Caco-2 (cell line): ENCODE data around the gene KRTAP12-4. TPM values are rescaled to one million over a fixed set of nuclear protein-coding genes. Genes with fewer than 3 reads are reported as not detected.
"Not testable (repeated sequence)": the region's sequence is repeated elsewhere in the genome, so short reads cannot be mapped to it uniquely, and the experiment has no call there.

ENCODE experiments used
- BruUV-seq: library from RNA; stranded (reverse); fragments of 400-500 nt; replicated peaks from 2 replicates; lab custom pipeline; 2021; lab: Mats Ljungman, UMichigan
- CTCF ChIA-PET: fragments of 300-600 bp; sonication (Branson Sonifier 250); formaldehyde crosslinking; loops from one replicate; lab custom pipeline; 2022; ENCODE audit warnings: antibody characterized with exemption; lab: Charles Lee
- POLR2A ChIA-PET: fragments of 300-600 bp; sonication (Branson Sonifier 250); formaldehyde crosslinking; loops from one replicate; lab custom pipeline; 2022; ENCODE audit warnings: antibody characterized with exemption; lab: Charles Lee
- DNase-seq, 2 experiments: peaks; one replicate each; pipeline versions ENCODE4 v3.0.0 to v3.0.0-alpha.2; 2020 to 2022
- H3K27me3 ChIP-seq: replicated peaks from 2 replicates; pipeline ENCODE4 v1.6.0; 2011; ENCODE audit warnings: low read length; ENCODE audit not compliant: control insufficient read depth, insufficient read depth
- H3K36me3 ChIP-seq: 2 replicates; pipeline ENCODE4 v1.5.1; 2011; ENCODE audit warnings: low read length; ENCODE audit not compliant: control insufficient read depth, insufficient read depth
- H3K4me1 ChIP-seq: fragments of 250-450 bp; sonication (Bioruptor Pico); 2 replicates; pipeline ENCODE4 v1.5.1; 2020; ENCODE audit warnings: mild to moderate bottlenecking
- H3K4me3 ChIP-seq: 2 replicates; pipeline ENCODE4 v1.5.1; 2011; ENCODE audit warnings: low read depth, mild to moderate bottlenecking, control low read depth, low read length
- H3K9me3 ChIP-seq: fragments of 250-450 bp; sonication (Bioruptor Pico); 2 replicates; pipeline ENCODE4 v1.5.1; 2020; ENCODE audit warnings: mild to moderate bottlenecking, moderate library complexity
- H3K27ac Mint-ChIP-seq: one replicate; pipeline ENCODE4 v1.8.0; 2022; ENCODE audit warnings: mixed read lengths; ENCODE audit not compliant: unreplicated experiment
- H3K27me3 Mint-ChIP-seq: one replicate; pipeline ENCODE4 v1.8.0; 2022; ENCODE audit warnings: mixed read lengths; ENCODE audit not compliant: insufficient read depth, unreplicated experiment
- H3K36me3 Mint-ChIP-seq: one replicate; pipeline ENCODE4 v1.8.0; 2022; ENCODE audit warnings: mild to moderate bottlenecking, mixed read lengths; ENCODE audit not compliant: insufficient read depth, unreplicated experiment
- H3K4me1 Mint-ChIP-seq: one replicate; pipeline ENCODE4 v1.8.0; 2022; ENCODE audit warnings: low read depth, mixed read lengths; ENCODE audit not compliant: unreplicated experiment
- H3K4me3 Mint-ChIP-seq: one replicate; pipeline ENCODE4 v1.8.0; 2022; ENCODE audit warnings: mild to moderate bottlenecking, moderate library complexity, mixed read lengths; ENCODE audit not compliant: unreplicated experiment
- H3K9me3 Mint-ChIP-seq: one replicate; pipeline ENCODE4 v1.8.0; 2022; ENCODE audit warnings: mixed read lengths; ENCODE audit not compliant: unreplicated experiment
- intact Hi-C: fragments of 100-400 bp; cut with micrococcal nuclease; formaldehyde crosslinking; loops from one replicate; pipeline ENCODE4 v1.10.0; 2022; ENCODE audit not compliant: unreplicated experiment
- total RNA-seq: library from RNA; stranded (reverse); gene quantifications from 2 replicates; pipeline ENCODE4 v1.2.3, GENCODE V29; 2022
- TF ChIP-seq, protein P1 (sequence below), 2 experiments: fragments of 200-600 bp in 1 of 2; IDR thresholded peaks; 1 replicate in 1 of 2; 2 replicates in 1 of 2; pipeline versions ENCODE4 v1.5.1 to v1.8.0; 2011 to 2022; ENCODE audit warnings: antibody characterized with exemption in 1 of 2, control low read depth in 1 of 2, inconsistent platforms in 1 of 2, low read depth in 1 of 2, low read length in 1 of 2, mild to moderate bottlenecking in 1 of 2, moderate library complexity in 1 of 2; ENCODE audit not compliant: insufficient read depth in 1 of 2, severe bottlenecking in 1 of 2, unreplicated experiment in 1 of 2

Gene KRTAP12-4
- total RNA-seq, 1 experiment from 2014 or later: not detected

DNA sequence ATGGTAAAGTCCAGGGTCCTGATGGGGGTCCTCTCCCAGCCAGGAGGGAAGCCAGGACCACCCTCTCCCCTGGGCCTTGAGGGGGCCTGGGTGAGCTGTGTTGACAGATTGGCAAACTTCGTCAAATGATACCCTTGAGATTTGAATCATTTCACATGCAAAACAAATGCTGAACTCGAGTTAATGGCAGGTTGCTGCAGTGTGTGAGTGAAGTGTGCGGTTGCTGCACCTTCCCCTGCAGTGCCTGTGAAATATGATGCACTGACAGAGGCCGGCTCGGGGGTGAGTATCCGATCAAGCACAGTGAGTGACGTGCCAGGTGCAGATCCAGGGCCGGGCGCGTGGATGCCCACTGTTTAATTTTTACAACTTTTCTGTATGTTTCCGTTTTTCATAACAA, 33.2 kb upstream of the KRTAP12-4 start:
- Mint-ChIP-seq H3K36me3 (no peaks in the 10 kb centered on the region), H3K27ac (no peak overlapping the region), H3K27me3 (peaks cover 14% of the 10 kb centered on the region), H3K4me3 (no peak overlapping the region), H3K4me1 (no peaks in the 10 kb centered on the region), H3K9me3 (peaks cover 8% of the 10 kb centered on the region)
- no peak for DNase-seq
- H3K27me3 ChIP-seq: no peaks in the 10 kb centered on the region
- TF ChIP-seq, protein P1, sequence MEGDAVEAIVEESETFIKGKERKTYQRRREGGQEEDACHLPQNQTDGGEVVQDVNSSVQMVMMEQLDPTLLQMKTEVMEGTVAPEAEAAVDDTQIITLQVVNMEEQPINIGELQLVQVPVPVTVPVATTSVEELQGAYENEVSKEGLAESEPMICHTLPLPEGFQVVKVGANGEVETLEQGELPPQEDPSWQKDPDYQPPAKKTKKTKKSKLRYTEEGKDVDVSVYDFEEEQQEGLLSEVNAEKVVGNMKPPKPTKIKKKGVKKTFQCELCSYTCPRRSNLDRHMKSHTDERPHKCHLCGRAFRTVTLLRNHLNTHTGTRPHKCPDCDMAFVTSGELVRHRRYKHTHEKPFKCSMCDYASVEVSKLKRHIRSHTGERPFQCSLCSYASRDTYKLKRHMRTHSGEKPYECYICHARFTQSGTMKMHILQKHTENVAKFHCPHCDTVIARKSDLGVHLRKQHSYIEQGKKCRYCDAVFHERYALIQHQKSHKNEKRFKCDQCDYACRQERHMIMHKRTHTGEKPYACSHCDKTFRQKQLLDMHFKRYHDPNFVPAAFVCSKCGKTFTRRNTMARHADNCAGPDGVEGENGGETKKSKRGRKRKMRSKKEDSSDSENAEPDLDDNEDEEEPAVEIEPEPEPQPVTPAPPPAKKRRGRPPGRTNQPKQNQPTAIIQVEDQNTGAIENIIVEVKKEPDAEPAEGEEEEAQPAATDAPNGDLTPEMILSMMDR (IDR thresholded peaks at IDR 0.05; ENCODE audit: insufficient read depth in 1 of 2, low read depth in 1 of 2, low read length in 1 of 2, severe bottlenecking in 1 of 2, unreplicated experiment in 1 of 2): no peak
- H3K4me3 ChIP-seq: no peak overlapping the region
- no peaks in the 10 kb centered on the region for H3K36me3 ChIP-seq
- BruUV-seq: no TSS peak
- H3K9me3 ChIP-seq: peaks cover 6% of the 10 kb centered on the region
- intact Hi-C loops: no loop called here
- ChIA-PET CTCF (interaction anchor here (1.3 kb wide), 1 partner anchor 14 kb away, joined by 3 read pairs; no protein-coding TSS in a partner anchor), POLR2A (no interaction called here)
- no peaks in the 10 kb centered on the region for H3K4me1 ChIP-seq

GRCh38 chr21:44686843-44687561, 32.5 kb upstream of the KRTAP12-4 start:
- no peaks in the 10 kb centered on the region for H3K36me3 Mint-ChIP-seq
- intact Hi-C loops: no loop called here
- BruUV-seq: no TSS peak
- peaks cover 20% of the 10 kb centered on the region for H3K27me3 Mint-ChIP-seq
- no peak overlapping the region for H3K4me3 Mint-ChIP-seq
- DNase-seq: peak in 1 of 2 experiments; percentile 17
- POLR2A ChIA-PET: no interaction called here
- H3K27ac Mint-ChIP-seq: peak overlapping the region; percentile 48
- peaks cover 1% of the 10 kb centered on the region for H3K9me3 Mint-ChIP-seq
- no peaks in the 10 kb centered on the region for H3K4me1 Mint-ChIP-seq
- TF ChIP-seq, protein P1 (IDR thresholded peaks at IDR 0.05; ENCODE audit: insufficient read depth in 1 of 2, low read depth in 1 of 2, low read length in 1 of 2, severe bottlenecking in 1 of 2, unreplicated experiment in 1 of 2): no peak
- CTCF ChIA-PET: interaction anchor here (1.3 kb wide), 1 partner anchor 15 kb away, joined by 3 read pairs; no protein-coding TSS in a partner anchor
- Histone ChIP-seq H3K27me3 (no peaks in the 10 kb centered on the region), H3K4me3 (no peak overlapping the region), H3K9me3 (peaks cover under 1% of the 10 kb centered on the region; the same call in 1 of the 2 replicates), H3K36me3 (no peaks in the 10 kb centered on the region), H3K4me1 (no peaks in the 10 kb centered on the region)

- Mint-ChIP-seq H3K36me3 (no peaks in the 10 kb centered on the region), H3K4me3 (no peak overlapping the region), H3K9me3 (no peaks in the 10 kb centered on the region), H3K4me1 (no peaks in the 10 kb centered on the region), H3K27ac (peak overlapping the region; percentile 48), H3K27me3 (peaks cover 24% of the 10 kb centered on the region)
- DNase-seq: peak in 1 of 2 experiments; percentile 15
- no TSS peak for BruUV-seq
- CTCF ChIA-PET: interaction anchor here (1.3 kb wide), 1 partner anchor 15 kb away, joined by 3 read pairs; no protein-coding TSS in a partner anchor
- H3K9me3 ChIP-seq: no peaks in the 10 kb centered on the region
- POLR2A ChIA-PET: no interaction called here
- intact Hi-C loops: no loop called here
- H3K27me3 ChIP-seq: no peaks in the 10 kb centered on the region
- TF ChIP-seq, protein P1 (IDR thresholded peaks at IDR 0.05; ENCODE audit: insufficient read depth in 1 of 2, low read depth in 1 of 2, low read length in 1 of 2, severe bottlenecking in 1 of 2, unreplicated experiment in 1 of 2): no peak
- H3K4me1 ChIP-seq: no peaks in the 10 kb centered on the region
- H3K4me3 ChIP-seq: no peak overlapping the region
- no peaks in the 10 kb centered on the region for H3K36me3 ChIP-seq
These were observed 31.7 kb upstream of the KRTAP12-4 start for GRCh38 chr21:44686000-44686781.

DNA sequence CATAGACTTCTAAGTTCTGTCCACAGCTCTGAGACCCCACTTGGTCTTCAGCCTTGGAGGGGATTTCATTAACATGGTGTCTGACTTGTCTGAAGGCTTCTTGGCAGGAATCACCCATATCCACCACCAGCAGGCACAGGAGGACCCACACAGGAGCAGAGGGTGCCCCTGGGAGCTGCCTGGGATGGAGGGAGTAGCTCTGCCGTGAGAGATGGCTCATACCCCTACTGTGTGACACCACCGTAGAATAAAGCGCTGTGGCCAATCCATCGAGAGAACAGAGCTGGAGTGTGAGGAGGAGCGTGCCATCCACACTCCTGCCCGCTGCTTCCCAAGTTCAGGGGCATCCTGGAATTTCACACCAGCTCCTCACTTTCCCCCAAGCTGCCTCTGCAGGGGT, 30.6 kb upstream of the KRTAP12-4 start:
- POLR2A ChIA-PET, H3K9me3 Mint-ChIP-seq, intact Hi-C loops, H3K36me3 Mint-ChIP-seq, H3K9me3 ChIP-seq, DNase-seq, CTCF ChIA-PET, H3K4me3 Mint-ChIP-seq, H3K36me3 ChIP-seq, H3K27me3 ChIP-seq, H3K27ac Mint-ChIP-seq, H3K4me1 ChIP-seq, BruUV-seq, H3K4me1 Mint-ChIP-seq, H3K4me3 ChIP-seq: not testable (repeated sequence)
- H3K27me3 Mint-ChIP-seq: peaks cover 29% of the 10 kb centered on the region
